NCI-H524 (cell line): ENCODE measurements around the gene SNAP25.

Source experiments
- DNase-seq, 2 experiments: peaks; one replicate each; lab custom pipeline; 2025; lab: John Stamatoyannopoulos, UW

Gene SNAP25

GRCh38 chr20:10332656-10333415 is 114.2 kb downstream of the SNAP25 start:
- peak in 1 of 2 experiments; percentile 52 for DNase-seq

- DNase-seq, result peak; percentile 9 to 72
Observed at GRCh38 chr20:10336959-10337729, 118.5 kb downstream of the SNAP25 start.

DNA sequence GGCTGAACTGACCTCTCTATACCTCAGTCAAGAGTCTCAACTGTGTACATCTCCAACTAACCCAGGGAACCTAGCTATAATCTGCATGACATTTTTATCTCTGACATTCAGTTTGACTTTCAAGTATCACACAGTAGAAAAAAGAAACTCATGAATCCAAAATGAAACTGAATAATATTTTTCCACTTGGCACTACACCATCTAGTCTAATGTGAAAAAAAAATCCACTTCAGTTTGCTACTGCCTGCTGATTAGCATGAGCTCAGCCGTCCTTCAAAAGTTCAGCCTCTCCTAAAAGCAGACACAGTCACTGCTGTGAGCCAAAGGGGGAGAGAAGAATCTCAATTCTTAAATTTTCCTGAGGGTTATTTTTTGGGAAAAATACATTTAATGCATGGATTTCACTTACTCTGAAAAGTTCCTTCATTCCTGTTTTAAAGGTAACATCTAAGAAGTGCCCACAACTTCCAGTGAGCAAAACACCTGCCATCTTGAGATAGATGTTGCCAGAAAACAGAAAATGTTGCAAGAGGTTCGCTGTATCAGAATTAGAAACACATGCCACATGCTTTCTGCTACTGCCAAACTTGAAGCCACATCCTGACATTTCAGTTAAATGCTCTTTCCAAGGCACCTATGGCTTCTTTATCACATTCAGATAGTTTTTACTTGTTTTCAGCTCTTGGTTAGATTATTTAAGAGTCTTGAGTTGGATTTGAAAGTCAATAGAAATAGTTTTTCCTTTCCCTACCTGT is 120.0 kb downstream of the SNAP25 start:
- no peak for DNase-seq

DNA sequence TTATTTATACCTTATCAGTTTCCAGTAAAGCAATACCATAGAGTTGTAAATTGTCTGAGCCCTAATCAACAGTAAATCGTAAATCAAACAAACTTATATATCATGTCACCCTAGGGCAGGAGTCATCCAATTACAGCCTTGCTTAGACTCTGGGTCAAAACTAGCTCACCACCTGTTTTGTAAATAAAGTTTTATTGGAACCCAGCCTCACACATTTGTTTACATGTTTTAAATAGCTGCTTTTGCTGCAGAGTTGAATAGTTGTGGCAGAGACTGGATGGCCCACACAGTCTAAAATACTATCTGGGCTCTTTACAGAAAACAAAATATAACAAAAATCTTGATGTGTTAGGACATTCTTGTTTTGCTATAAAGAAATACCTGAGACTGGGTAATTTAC is 121.0 kb downstream of the SNAP25 start:
- DNase-seq, result no peak

DNA sequence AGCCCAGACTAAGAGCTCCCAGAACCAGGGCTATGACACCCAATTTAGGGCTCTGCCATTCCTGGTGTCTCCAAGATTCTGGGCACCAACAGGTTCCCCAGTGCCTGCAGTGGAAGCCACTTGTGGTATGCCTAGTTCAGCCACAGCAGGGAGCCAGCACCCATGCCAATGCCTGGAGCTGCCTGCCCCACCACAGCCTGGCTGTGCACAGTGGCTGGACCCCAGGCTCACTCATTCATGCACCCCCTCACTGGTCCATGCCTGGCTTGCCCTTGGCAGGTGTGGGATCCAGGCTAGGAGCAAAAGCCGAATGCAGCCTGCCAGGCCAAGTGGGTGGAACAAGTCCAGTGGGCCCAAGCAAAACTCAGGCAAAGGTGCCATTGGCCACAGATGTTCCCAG is 123.5 kb downstream of the SNAP25 start:
- DNase-seq, result no peak

DNA sequence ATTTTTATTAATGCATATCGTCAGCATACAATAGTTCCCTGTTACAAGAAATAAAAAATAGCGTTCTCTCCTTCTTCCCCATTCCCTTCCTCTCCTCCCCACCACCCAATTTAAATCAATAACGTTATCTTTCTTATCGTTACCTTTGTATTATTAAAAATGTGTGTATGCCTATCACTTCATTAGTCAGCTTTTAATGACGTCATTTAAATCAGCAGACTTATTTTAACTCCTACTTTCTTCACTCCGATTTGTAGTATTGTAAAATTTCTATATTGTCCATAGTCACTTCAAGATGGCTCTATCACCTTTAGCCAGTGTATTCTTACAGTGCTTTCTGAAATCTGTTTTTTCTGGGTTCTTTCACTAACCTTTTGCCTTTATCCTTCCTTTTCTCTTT is 126.3 kb downstream of the SNAP25 start:
- DNase-seq, result no peak

DNA sequence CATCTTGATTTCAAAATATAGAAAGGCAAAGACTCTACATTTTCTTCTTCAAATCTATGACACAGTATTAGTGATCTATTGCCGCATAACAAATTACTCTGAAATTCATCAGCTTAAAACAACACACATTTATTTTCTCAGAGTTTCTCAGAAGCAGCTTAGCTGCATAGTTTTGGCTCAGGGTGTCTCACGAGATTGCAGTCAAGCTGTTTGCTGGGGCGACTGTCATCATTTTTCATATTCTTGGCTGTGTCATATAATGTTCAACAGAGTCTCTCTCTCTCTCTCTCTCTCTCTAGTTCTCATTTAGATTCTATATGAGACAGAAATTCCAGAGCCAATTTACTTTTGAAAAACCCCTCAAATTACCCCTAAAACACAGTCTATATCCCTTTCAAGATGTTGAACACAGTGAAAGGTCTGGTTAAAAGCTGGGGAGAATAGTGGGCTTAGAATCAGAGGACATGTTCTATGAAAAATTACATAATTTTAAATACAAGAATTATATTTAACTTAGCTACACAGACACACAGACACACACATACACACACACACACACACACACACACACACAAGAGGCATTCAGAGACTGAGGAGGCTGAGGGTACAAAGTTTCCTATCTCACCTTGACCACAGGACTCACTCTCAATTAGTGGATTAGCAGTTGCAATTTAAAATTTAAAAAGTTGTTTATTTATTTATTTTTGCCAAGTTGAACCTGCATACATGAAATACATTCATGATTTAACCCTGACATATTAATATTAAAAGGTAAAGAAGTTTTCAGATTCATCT is 128.7 kb downstream of the SNAP25 start:
- no peak for DNase-seq

- DNase-seq, result no peak
Observed at GRCh38 chr20:10349118-10349517, 130.5 kb downstream of the SNAP25 start.

GRCh38 chr20:10350188-10350842 is 131.7 kb downstream of the SNAP25 start:
- no peak for DNase-seq

DNA sequence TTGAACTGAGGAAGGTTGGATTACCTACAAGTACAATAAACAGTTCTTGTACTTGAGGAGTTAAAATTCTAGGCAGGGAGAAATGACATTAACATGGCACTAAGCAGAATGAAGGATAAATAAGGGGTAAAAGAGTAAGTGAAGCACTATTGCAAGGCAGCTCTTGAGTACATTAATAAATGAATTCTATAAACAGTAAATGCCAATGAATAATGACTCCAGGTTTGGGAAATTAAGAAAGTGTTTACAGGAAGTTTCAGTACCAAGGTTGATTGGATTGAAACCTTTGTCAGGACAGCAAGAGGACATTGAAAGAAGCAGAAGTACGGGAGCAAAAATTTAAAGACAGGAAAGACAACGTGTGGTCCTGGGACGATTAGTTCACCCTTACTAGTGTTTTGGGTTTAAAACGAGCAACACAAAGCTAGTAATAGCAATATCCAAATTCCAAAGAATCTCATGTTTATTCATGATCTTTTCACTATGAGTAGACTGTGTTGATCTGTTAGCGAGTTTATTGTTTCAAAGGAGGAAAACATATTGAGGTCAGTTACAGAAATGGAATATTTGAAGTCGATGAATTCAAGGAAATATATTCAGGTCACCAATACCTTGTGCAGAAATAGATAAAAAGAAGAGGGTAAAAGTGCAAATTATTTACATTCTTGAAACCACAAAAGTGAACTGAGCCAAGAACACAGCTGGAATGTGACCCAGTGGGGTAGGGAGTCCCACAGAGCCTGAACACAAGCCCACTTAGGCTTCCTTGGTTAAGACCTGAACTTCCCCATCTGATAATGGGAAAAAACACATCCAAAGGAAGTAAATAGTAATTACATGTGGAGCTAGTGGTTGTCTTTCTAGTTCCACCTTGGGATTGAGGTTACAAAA is 134.5 kb downstream of the SNAP25 start:
- no peak for DNase-seq

DNA sequence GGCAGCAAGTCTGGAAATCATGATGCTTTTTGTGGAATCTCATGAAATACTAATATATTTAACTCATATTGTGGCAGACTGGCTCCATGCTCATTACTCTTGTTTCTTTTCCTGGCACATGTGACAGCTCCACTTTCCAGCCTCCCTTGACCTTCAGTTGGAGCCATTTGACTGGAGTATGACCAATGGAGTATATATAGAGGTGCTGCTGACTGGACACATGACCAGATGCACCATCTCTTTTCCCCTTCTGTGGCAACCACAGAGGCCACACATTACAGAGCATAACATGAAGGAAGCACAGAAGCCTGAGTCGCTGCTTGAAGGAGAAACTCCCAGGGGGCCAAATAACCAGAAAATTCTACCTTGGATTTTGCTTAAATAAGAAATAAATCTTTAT is 138.0 kb downstream of the SNAP25 start:
- no peak for DNase-seq
